ENCODE results near the gene BBS9.

BBS9 gene

GRCh38 chr7:33640741-33641140, 511.4 kb downstream of the BBS9 start:
- Histone ChIP-seq H3K36me3 (ENCODE audit: control insufficient read depth in 2 of 2, insufficient read depth in 2 of 2, low read length in 2 of 2) (no peaks in the 10 kb centered on the region), H3K9ac (ENCODE audit: low read length in 2 of 2) (no peak overlapping the region), H3K4me1 (ENCODE audit: control insufficient read depth, insufficient read depth, low read length) (peaks cover 4% of the 10 kb centered on the region), H3K27ac (ENCODE audit: low read length) (no peak overlapping the region), H3K9me3 (ENCODE audit: control insufficient read depth in 2 of 2, low read length in 2 of 2) (no peaks in the 10 kb centered on the region), H3K27me3 (ENCODE audit: control insufficient read depth in 1 of 2, insufficient read depth in 2 of 2, low read length in 2 of 2) (no peaks in the 10 kb centered on the region), H3K4me3 (ENCODE audit: low read length in 2 of 2) (no peak overlapping the region)

GRCh38 chr7:33642312-33642711, 512.9 kb downstream of the BBS9 start:
- Histone ChIP-seq H3K36me3 (ENCODE audit: control insufficient read depth in 2 of 2, insufficient read depth in 2 of 2, low read length in 2 of 2) (no peaks in the 10 kb centered on the region), H3K4me1 (ENCODE audit: control insufficient read depth, insufficient read depth, low read length) (peaks cover 8% of the 10 kb centered on the region), H3K9me3 (ENCODE audit: control insufficient read depth in 2 of 2, low read length in 2 of 2) (no peaks in the 10 kb centered on the region), H3K27ac (ENCODE audit: low read length) (no peak overlapping the region), H3K27me3 (ENCODE audit: control insufficient read depth in 1 of 2, insufficient read depth in 2 of 2, low read length in 2 of 2) (no peaks in the 10 kb centered on the region), H3K9ac (ENCODE audit: low read length in 2 of 2) (no peak overlapping the region), H3K4me3 (ENCODE audit: low read length in 2 of 2) (no peak overlapping the region)

- Histone ChIP-seq H3K4me3 (ENCODE audit: low read length in 2 of 2) (no peak overlapping the region), H3K9ac (ENCODE audit: low read length in 2 of 2) (no peak overlapping the region), H3K36me3 (ENCODE audit: control insufficient read depth in 2 of 2, insufficient read depth in 2 of 2, low read length in 2 of 2) (no peaks in the 10 kb centered on the region), H3K27ac (ENCODE audit: low read length) (no peak overlapping the region), H3K27me3 (ENCODE audit: control insufficient read depth in 1 of 2, insufficient read depth in 2 of 2, low read length in 2 of 2) (no peaks in the 10 kb centered on the region), H3K4me1 (ENCODE audit: control insufficient read depth, insufficient read depth, low read length) (peaks cover 8% of the 10 kb centered on the region), H3K9me3 (ENCODE audit: control insufficient read depth in 2 of 2, low read length in 2 of 2) (no peaks in the 10 kb centered on the region)
Observed at GRCh38 chr7:33643530-33643929, 514.2 kb downstream of the BBS9 start.

GRCh38 chr7:33644489-33644888, 515.1 kb downstream of the BBS9 start:
- peaks cover 8% of the 10 kb centered on the region for H3K4me1 ChIP-seq (ENCODE audit: control insufficient read depth, insufficient read depth, low read length)
- H3K4me3 ChIP-seq (ENCODE audit: low read length in 2 of 2), result no peak overlapping the region
- no peaks in the 10 kb centered on the region for H3K27me3 ChIP-seq (ENCODE audit: control insufficient read depth in 1 of 2, insufficient read depth in 2 of 2, low read length in 2 of 2)
- no peak overlapping the region for H3K27ac ChIP-seq (ENCODE audit: low read length)
- no peaks in the 10 kb centered on the region for H3K36me3 ChIP-seq (ENCODE audit: control insufficient read depth in 2 of 2, insufficient read depth in 2 of 2, low read length in 2 of 2)
- H3K9me3 ChIP-seq (ENCODE audit: control insufficient read depth in 2 of 2, low read length in 2 of 2), result no peaks in the 10 kb centered on the region
- no peak overlapping the region for H3K9ac ChIP-seq (ENCODE audit: low read length in 2 of 2)

GRCh38 chr7:33645104-33645503, 515.7 kb downstream of the BBS9 start:
- Histone ChIP-seq H3K4me1 (ENCODE audit: control insufficient read depth, insufficient read depth, low read length) (peaks cover 8% of the 10 kb centered on the region), H3K36me3 (ENCODE audit: control insufficient read depth in 2 of 2, insufficient read depth in 2 of 2, low read length in 2 of 2) (no peaks in the 10 kb centered on the region), H3K9me3 (ENCODE audit: control insufficient read depth in 2 of 2, low read length in 2 of 2) (no peaks in the 10 kb centered on the region), H3K27me3 (ENCODE audit: control insufficient read depth in 1 of 2, insufficient read depth in 2 of 2, low read length in 2 of 2) (no peaks in the 10 kb centered on the region), H3K27ac (ENCODE audit: low read length) (no peak overlapping the region), H3K9ac (ENCODE audit: low read length in 2 of 2) (no peak overlapping the region), H3K4me3 (ENCODE audit: low read length in 2 of 2) (no peak overlapping the region)

- no peaks in the 10 kb centered on the region for H3K36me3 ChIP-seq (ENCODE audit: control insufficient read depth in 2 of 2, insufficient read depth in 2 of 2, low read length in 2 of 2)
- no peak overlapping the region for H3K4me3 ChIP-seq (ENCODE audit: low read length in 2 of 2)
- H3K4me1 ChIP-seq (ENCODE audit: control insufficient read depth, insufficient read depth, low read length), result peaks cover 8% of the 10 kb centered on the region
- H3K9ac ChIP-seq (ENCODE audit: low read length in 2 of 2), result no peak overlapping the region
- H3K27me3 ChIP-seq (ENCODE audit: control insufficient read depth in 1 of 2, insufficient read depth in 2 of 2, low read length in 2 of 2), result no peaks in the 10 kb centered on the region
- no peaks in the 10 kb centered on the region for H3K9me3 ChIP-seq (ENCODE audit: control insufficient read depth in 2 of 2, low read length in 2 of 2)
- peak overlapping the region; percentile 19 for H3K27ac ChIP-seq (ENCODE audit: low read length)
Observed at GRCh38 chr7:33646166-33646565, 516.8 kb downstream of the BBS9 start.

- Histone ChIP-seq H3K9ac (ENCODE audit: low read length in 2 of 2) (no peak overlapping the region), H3K4me3 (ENCODE audit: low read length in 2 of 2) (no peak overlapping the region), H3K36me3 (ENCODE audit: control insufficient read depth in 2 of 2, insufficient read depth in 2 of 2, low read length in 2 of 2) (no peaks in the 10 kb centered on the region), H3K4me1 (ENCODE audit: control insufficient read depth, insufficient read depth, low read length) (peaks cover 10% of the 10 kb centered on the region), H3K9me3 (ENCODE audit: control insufficient read depth in 2 of 2, low read length in 2 of 2) (no peaks in the 10 kb centered on the region), H3K27me3 (ENCODE audit: control insufficient read depth in 1 of 2, insufficient read depth in 2 of 2, low read length in 2 of 2) (no peaks in the 10 kb centered on the region), H3K27ac (ENCODE audit: low read length) (no peak overlapping the region)
Observed at GRCh38 chr7:33646891-33647391, 517.6 kb downstream of the BBS9 start.

- Histone ChIP-seq H3K4me1 (ENCODE audit: control insufficient read depth, insufficient read depth, low read length) (peaks cover 13% of the 10 kb centered on the region), H3K27me3 (ENCODE audit: control insufficient read depth in 1 of 2, insufficient read depth in 2 of 2, low read length in 2 of 2) (no peaks in the 10 kb centered on the region), H3K4me3 (ENCODE audit: low read length in 2 of 2) (no peak overlapping the region), H3K27ac (ENCODE audit: low read length) (no peak overlapping the region), H3K9ac (ENCODE audit: low read length in 2 of 2) (no peak overlapping the region), H3K36me3 (ENCODE audit: control insufficient read depth in 2 of 2, insufficient read depth in 2 of 2, low read length in 2 of 2) (no peaks in the 10 kb centered on the region), H3K9me3 (ENCODE audit: control insufficient read depth in 2 of 2, low read length in 2 of 2) (no peaks in the 10 kb centered on the region)
Observed at GRCh38 chr7:33649476-33650441, 520.4 kb downstream of the BBS9 start.

GRCh38 chr7:33650828-33651227, 521.5 kb downstream of the BBS9 start:
- no peak overlapping the region for H3K9ac ChIP-seq (ENCODE audit: low read length in 2 of 2)
- no peak overlapping the region for H3K27ac ChIP-seq (ENCODE audit: low read length)
- peaks cover 8% of the 10 kb centered on the region for H3K4me1 ChIP-seq (ENCODE audit: control insufficient read depth, insufficient read depth, low read length)
- H3K9me3 ChIP-seq (ENCODE audit: control insufficient read depth in 2 of 2, low read length in 2 of 2), result no peaks in the 10 kb centered on the region
- H3K36me3 ChIP-seq (ENCODE audit: control insufficient read depth in 2 of 2, insufficient read depth in 2 of 2, low read length in 2 of 2), result no peaks in the 10 kb centered on the region
- H3K4me3 ChIP-seq (ENCODE audit: low read length in 2 of 2), result no peak overlapping the region
- H3K27me3 ChIP-seq (ENCODE audit: control insufficient read depth in 1 of 2, insufficient read depth in 2 of 2, low read length in 2 of 2), result no peaks in the 10 kb centered on the region

- H3K27me3 ChIP-seq (ENCODE audit: control insufficient read depth in 1 of 2, insufficient read depth in 2 of 2, low read length in 2 of 2), result no peaks in the 10 kb centered on the region
- no peaks in the 10 kb centered on the region for H3K9me3 ChIP-seq (ENCODE audit: control insufficient read depth in 2 of 2, low read length in 2 of 2)
- no peak overlapping the region for H3K9ac ChIP-seq (ENCODE audit: low read length in 2 of 2)
- H3K4me1 ChIP-seq (ENCODE audit: control insufficient read depth, insufficient read depth, low read length), result peaks cover 4% of the 10 kb centered on the region
- H3K36me3 ChIP-seq (ENCODE audit: control insufficient read depth in 2 of 2, insufficient read depth in 2 of 2, low read length in 2 of 2), result peaks cover 0 to 3% of the 10 kb centered on the region in 2 donors
- no peak overlapping the region for H3K4me3 ChIP-seq (ENCODE audit: low read length in 2 of 2)
- H3K27ac ChIP-seq (ENCODE audit: low read length), result no peak overlapping the region
Observed at GRCh38 chr7:33651998-33652515, 522.7 kb downstream of the BBS9 start.

GRCh38 chr7:33654676-33655075, 525.3 kb downstream of the BBS9 start:
- H3K36me3 ChIP-seq (ENCODE audit: control insufficient read depth in 2 of 2, insufficient read depth in 2 of 2, low read length in 2 of 2), result peaks cover 0 to 3% of the 10 kb centered on the region in 2 donors
- H3K9me3 ChIP-seq (ENCODE audit: control insufficient read depth in 2 of 2, low read length in 2 of 2), result no peaks in the 10 kb centered on the region
- H3K4me3 ChIP-seq (ENCODE audit: low read length in 2 of 2), result no peak overlapping the region
- H3K4me1 ChIP-seq (ENCODE audit: control insufficient read depth, insufficient read depth, low read length), result peaks cover 4% of the 10 kb centered on the region
- no peaks in the 10 kb centered on the region for H3K27me3 ChIP-seq (ENCODE audit: control insufficient read depth in 1 of 2, insufficient read depth in 2 of 2, low read length in 2 of 2)
- no peak overlapping the region for H3K9ac ChIP-seq (ENCODE audit: low read length in 2 of 2)
- no peak overlapping the region for H3K27ac ChIP-seq (ENCODE audit: low read length)

All from stomach smooth muscle (tissue), 2 donors.